HG02798 (cell line): ENCODE data around the gene TEX14.

ENCODE experiments used
- ATAC-seq: cut with Tn5 transposase; IDR thresholded peaks from one replicate; pipeline ENCODE4 v1.9.1; 2021; ENCODE audit warnings: mild to moderate bottlenecking; ENCODE audit not compliant: unreplicated experiment, poor library complexity

TEX14 gene

DNA sequence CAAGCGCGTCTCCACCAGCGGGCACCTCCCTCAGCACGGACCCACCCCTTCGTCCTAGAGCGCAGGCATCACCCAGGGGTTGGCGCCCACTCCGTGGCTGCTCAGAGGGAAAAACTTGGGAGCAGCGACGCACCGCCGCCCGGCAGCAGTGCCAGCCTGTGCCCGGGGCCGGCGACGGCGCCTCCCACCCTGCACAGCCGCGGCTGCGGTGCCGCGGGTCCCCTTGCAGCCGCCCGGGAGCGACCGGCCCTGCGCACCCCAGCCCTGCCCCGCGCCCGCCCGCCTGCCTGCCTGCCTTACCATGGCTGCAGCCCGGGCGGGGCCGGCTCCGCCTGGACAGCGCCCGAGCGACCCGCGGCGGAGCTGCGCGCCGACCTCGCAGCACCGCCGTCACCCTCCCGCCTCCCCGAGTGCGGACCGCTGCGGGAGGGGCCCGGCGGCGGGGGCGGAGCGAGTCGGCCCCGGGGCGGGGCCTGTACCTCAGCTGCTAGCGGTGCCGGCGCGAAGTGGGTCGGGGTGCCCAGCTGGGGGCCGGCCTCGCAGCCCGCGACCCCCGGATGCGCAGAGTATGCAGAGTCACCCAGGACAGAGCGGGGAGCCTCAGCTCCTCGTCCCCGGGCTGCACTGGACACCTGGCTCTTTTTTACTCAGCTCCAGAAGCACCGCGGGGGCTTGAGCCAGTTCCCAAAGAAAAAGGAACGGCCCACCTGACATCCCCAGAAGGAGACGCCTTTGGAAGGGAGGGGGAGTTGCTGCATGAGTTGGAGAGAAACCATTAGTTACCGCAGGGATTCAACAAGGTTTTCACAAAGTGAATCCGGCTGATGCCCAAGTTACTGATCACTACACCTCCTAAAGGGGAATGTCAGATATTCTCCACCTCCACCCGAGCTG, 159.9 kb downstream of the TEX14 start:
- peak; percentile 66 for ATAC-seq

DNA sequence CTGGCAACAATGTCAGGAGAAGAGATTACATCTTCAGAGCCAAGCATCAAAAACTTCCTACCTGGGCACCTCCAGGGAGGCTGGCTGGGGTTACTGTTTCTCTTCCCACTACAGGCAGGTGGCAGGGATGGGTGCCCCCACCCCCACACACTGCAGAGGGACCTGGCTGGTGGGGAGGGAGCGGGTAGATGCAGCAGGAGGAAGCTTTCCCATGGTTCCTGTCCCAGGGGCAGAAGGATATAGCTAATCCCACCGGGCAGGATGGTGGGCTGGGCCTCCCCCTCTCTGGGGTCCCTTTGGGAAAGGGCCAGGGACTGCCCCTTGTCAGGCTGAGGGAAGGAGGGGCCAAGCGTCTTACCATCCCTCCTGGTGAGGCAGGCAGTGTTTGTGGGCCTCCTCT, 160.7 kb downstream of the TEX14 start:
- no peak for ATAC-seq

DNA sequence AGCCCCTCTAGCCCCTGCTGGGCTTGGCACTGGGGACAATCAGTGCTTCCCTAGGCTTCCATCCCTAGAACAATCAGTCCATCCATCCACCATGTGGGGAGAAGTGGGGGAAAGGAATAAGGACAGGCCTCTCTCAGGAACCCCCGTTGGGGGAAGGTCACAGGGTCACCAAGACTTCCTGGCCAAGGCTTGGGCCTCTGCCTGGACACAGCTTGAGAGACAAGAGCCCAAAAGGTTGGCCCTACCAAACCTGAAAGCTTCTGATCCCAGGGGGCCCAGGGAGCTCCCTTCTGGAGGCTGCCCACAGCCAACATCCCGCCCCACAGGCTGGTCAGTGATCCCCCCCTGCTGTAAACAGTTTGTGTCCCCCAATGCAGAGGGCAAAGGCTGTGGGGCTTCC, 161.2 kb downstream of the TEX14 start:
- ATAC-seq: no peak

GRCh38 chr17:58529275-58529674, 162.6 kb downstream of the TEX14 start:
- ATAC-seq: no peak

GRCh38 chr17:58528443-58528842, 163.4 kb downstream of the TEX14 start:
- ATAC-seq: no peak

- ATAC-seq: no peak
Observed at GRCh38 chr17:58527949-58528348, 163.9 kb downstream of the TEX14 start.

DNA sequence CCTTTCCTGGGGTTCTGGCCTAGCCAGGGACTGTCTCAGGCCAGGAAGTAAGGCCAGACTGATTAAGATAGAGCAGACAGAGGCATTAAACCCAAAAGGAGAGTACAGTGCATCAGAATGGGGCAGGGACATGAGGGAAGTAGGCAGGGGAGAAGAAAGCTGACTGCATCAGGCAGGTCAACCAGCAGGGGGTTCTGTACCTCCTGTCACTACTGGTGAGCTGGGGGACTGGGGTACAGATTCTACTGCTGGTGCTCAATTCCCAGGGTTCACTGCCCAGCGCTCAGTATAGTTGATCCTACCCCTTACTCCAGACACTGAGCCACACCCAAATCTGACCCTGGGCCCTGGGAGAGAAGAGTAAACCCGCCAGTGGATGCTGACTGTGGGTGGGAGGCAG, 164.5 kb downstream of the TEX14 start:
- no peak for ATAC-seq

GRCh38 chr17:58525239-58525638, 166.6 kb downstream of the TEX14 start:
- no peak for ATAC-seq

- no peak for ATAC-seq
Observed at GRCh38 chr17:58521680-58522079, 170.2 kb downstream of the TEX14 start.

- ATAC-seq: no peak
Observed at GRCh38 chr17:58520843-58521430, 170.9 kb downstream of the TEX14 start.

- ATAC-seq: peak; percentile 86
Observed at GRCh38 chr17:58517928-58518609, 173.8 kb downstream of the TEX14 start.

GRCh38 chr17:58517378-58517927, 174.4 kb downstream of the TEX14 start:
- ATAC-seq: no peak

DNA sequence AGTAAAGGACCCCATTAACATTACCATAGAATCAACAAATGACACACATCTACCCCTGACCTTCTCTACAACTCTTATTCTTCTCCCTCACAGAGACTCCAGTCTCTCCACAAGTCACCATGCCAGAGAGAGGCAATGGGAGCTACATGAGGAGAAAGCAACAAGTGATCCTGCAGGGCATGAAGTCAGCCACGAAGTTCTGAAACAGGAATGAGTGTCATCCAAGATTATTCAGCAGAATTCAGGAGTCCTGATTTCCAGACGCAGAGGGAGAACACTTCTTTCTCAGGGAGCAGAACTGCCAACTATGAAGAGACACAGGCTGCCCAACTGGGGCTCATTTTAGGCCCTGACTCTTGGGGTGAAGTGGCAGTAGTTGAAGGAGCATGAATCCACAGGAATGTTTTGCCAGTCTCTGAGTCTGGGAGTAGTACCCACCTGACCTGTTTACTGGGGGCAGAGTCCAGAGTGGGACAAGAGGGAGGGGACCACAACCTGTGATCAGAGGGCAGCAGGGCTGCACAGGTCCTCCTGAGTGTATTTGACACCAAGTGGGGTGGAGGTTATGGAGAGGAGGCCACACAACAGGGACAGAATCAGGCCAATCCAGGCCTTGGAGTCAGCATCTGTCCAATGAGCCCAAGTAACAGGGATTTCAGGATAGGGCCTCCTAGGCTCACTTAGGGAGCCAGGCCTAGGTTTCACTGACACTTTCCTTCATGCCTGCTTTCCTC, 175.0 kb downstream of the TEX14 start:
- no peak for ATAC-seq

- no peak for ATAC-seq
Observed at GRCh38 chr17:58515286-58515685, 176.6 kb downstream of the TEX14 start.

DNA sequence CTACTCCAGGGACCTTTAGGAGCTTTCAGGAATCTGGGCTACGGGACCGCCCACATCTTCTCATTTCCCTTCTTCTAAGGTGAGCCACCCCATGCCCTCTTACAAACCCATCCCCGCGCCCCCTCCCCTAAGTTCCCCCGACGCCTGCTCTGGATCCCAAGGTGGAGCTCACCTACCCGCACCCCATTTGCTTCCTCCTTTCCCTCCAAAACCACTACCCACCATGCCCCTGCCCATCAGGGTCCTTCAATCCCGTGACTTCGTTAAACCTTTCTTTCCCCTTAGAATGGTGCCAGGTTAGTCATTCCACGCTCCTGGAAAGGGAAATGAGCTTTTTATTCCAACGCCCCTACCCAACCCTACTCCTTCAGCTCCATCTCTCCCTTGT, 177.1 kb downstream of the TEX14 start:
- no peak for ATAC-seq

GRCh38 chr17:58513965-58514769, 177.7 kb downstream of the TEX14 start, which contains the start of gene MTMR4:
MTMR4 (minus strand) TSS chr17:58514638; CDS start chr17:58514407, 231 bp downstream.
- ATAC-seq: peak; percentile 23

- ATAC-seq: no peak
Observed at GRCh38 chr17:58513267-58513964, 178.4 kb downstream of the TEX14 start.

DNA sequence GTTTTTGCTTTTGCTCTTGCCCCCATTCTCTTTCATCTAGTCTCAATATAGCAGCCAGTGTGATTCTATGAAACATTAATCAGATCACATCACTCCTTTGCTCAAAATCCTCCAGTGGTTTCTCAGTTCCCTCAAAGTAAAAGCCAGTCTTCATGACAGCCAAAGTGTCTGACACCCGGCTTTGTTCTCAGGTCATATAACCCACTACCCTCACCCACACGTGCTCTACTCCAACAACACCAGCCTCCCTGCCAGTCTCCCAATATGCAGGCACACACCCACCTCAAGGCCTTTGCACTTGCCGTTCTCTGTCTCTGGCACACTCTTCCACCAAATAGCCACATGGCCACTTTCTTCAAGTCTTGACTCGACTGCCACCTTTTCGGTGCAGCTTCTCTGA, 181.8 kb downstream of the TEX14 start:
- no peak for ATAC-seq
